Progenitor cell of endocrine pancreas (in vitro differentiated cells): ENCODE data around the gene HMGCLL1. TPM values are rescaled to one million over a fixed set of nuclear protein-coding genes. Genes with fewer than 3 reads are reported as not detected.

Experiments used
- DNase-seq: peaks from one replicate; pipeline ENCODE4 v3.0.0; 2021; ENCODE audit warnings: low spot score; ENCODE audit not compliant: unreplicated experiment
- H3K27ac Mint-ChIP-seq: 2 replicates; pipeline ENCODE4 v1.8.0; 2021; ENCODE audit warnings: mild to moderate bottlenecking, moderate library complexity, mixed read lengths
- H3K27me3 Mint-ChIP-seq: 2 replicates; pipeline ENCODE4 v1.8.0; 2021; ENCODE audit warnings: mixed read lengths
- H3K36me3 Mint-ChIP-seq: 2 replicates; pipeline ENCODE4 v1.8.0; 2022; ENCODE audit warnings: mixed read lengths; ENCODE audit not compliant: insufficient read depth
- H3K4me1 Mint-ChIP-seq: 2 replicates; pipeline ENCODE4 v1.8.0; 2021; ENCODE audit warnings: low read depth, mixed read lengths
- H3K4me3 Mint-ChIP-seq: 2 replicates; pipeline ENCODE4 v1.8.0; 2021; ENCODE audit warnings: low read depth, mild to moderate bottlenecking, moderate library complexity, mixed read lengths
- H3K9me3 Mint-ChIP-seq: 2 replicates; pipeline ENCODE4 v1.8.0; 2021; ENCODE audit warnings: low read depth, mixed read lengths
- CTCF ChIP-seq: fragments of 200-600 bp; sonication (generic); IDR thresholded peaks from one replicate; pipeline ENCODE4 v1.5.0; 2021; ENCODE audit warnings: antibody characterized with exemption, mild to moderate bottlenecking; ENCODE audit not compliant: unreplicated experiment
- total RNA-seq: library from RNA; stranded (reverse); gene quantifications from 2 replicates; pipeline ENCODE4 v1.2.1, GENCODE V29; 2021

Gene HMGCLL1
- total RNA-seq, 1 donor from 2014 or later = 0.96 TPM

- no peak overlapping the region for H3K4me3 Mint-ChIP-seq
- no peaks in the 10 kb centered on the region for H3K4me1 Mint-ChIP-seq
- no peak overlapping the region for H3K27ac Mint-ChIP-seq
- TF ChIP-seq CTCF = no peak
- no peaks in the 10 kb centered on the region for H3K9me3 Mint-ChIP-seq
- H3K27me3 Mint-ChIP-seq = no peaks in the 10 kb centered on the region
- no peaks in the 10 kb centered on the region for H3K36me3 Mint-ChIP-seq
- no peak for DNase-seq
Measured at GRCh38 chr6:55601120-55601519, 22.1 kb upstream of the HMGCLL1 start.

- no peaks in the 10 kb centered on the region for H3K9me3 Mint-ChIP-seq
- no peaks in the 10 kb centered on the region for H3K4me1 Mint-ChIP-seq
- no peak for DNase-seq
- TF ChIP-seq CTCF = no peak
- no peaks in the 10 kb centered on the region for H3K27me3 Mint-ChIP-seq
- no peak overlapping the region for H3K27ac Mint-ChIP-seq
- H3K4me3 Mint-ChIP-seq = no peak overlapping the region
- no peaks in the 10 kb centered on the region for H3K36me3 Mint-ChIP-seq
Measured at GRCh38 chr6:55594442-55594841, 15.4 kb upstream of the HMGCLL1 start.

- no peak overlapping the region for H3K4me3 Mint-ChIP-seq
- TF ChIP-seq CTCF = no peak
- peaks cover 4% of the 10 kb centered on the region for H3K4me1 Mint-ChIP-seq
- peaks cover 2% of the 10 kb centered on the region for H3K27me3 Mint-ChIP-seq
- no peak overlapping the region for H3K27ac Mint-ChIP-seq
- DNase-seq = no peak
- H3K9me3 Mint-ChIP-seq = no peaks in the 10 kb centered on the region
- H3K36me3 Mint-ChIP-seq = no peaks in the 10 kb centered on the region
Measured at GRCh38 chr6:55584654-55585354, 5.8 kb upstream of the HMGCLL1 start.

GRCh38 chr6:55576811-55577210 lies 2.2 kb downstream of the HMGCLL1 start:
- Mint-ChIP-seq H3K9me3 (peaks cover 8% of the 10 kb centered on the region), H3K27ac (no peak overlapping the region), H3K4me3 (no peak overlapping the region), H3K4me1 (peaks cover 14% of the 10 kb centered on the region), H3K27me3 (peaks cover 34% of the 10 kb centered on the region), H3K36me3 (peaks cover 1% of the 10 kb centered on the region)
- no peak for TF ChIP-seq CTCF
- DNase-seq = no peak

GRCh38 chr6:55574556-55574955 lies 4.4 kb downstream of the HMGCLL1 start:
- no peak overlapping the region for H3K4me3 Mint-ChIP-seq
- peaks cover 8% of the 10 kb centered on the region for H3K9me3 Mint-ChIP-seq

More at GRCh38 chr6:55574556-55574955, 4.4 kb downstream of the HMGCLL1 start:
- Mint-ChIP-seq H3K36me3 (peaks cover 1% of the 10 kb centered on the region), H3K4me1 (peaks cover 14% of the 10 kb centered on the region), H3K27ac (no peak overlapping the region), H3K27me3 (peaks cover 30% of the 10 kb centered on the region)
- TF ChIP-seq CTCF = no peak
- DNase-seq = no peak
